Occipital lobe (tissue), 2 donors: Measurements from ENCODE around the gene CDS2. TPM values are rescaled to one million over a fixed set of nuclear protein-coding genes. Genes with fewer than 3 reads are reported as not detected.

Experiments used
- DNase-seq: peaks from one replicate; lab custom pipeline; 2025; lab: John Stamatoyannopoulos, UW
- total RNA-seq: library from RNA; depleted of rRNA; stranded (reverse); fragments of >200 nt; gene quantifications from one replicate; pipeline ENCODE4 v1.2.3, GENCODE V29; 2014

CDS2 gene
- total RNA-seq, 1 donor from 2014 or later = 67.2 TPM

DNA sequence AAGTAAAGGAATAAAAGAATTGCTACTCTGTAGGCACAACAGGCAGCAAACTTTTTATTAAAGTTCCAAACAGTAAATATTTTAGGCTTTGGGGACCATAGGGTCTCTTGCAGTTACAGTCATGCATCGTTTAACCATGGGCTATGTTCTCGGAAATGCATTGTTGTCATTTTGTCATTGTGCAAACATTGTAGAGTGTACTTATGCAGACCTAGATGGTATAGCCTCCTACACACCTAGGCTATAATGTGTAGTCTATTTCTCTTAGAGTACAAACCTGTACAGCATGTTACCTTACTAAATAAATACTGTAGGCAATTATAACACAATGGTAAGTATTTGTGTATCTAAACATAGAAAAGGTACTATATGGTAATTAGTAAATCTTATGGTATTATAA lies 54.7 kb downstream of the CDS2 start:
- no peak for DNase-seq

DNA sequence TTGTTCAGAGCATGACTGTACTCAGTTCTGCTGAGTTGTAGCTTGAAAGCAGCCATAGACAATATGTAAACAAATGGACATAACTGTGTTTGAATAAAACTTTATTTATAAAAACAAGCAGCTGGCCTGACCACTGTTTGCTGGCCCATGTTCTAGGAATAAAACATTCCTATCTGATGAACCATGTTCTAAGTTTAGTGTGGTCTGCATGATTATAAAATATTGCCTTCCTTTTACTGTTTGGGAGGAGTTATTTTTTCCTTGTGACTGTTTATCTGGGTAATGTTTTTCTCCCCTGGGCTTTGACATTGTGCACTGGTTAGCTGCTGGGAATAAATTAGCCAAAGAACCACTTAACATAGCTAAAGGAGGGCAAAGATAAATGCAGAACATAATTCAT lies 55.1 kb downstream of the CDS2 start:
- no peak for DNase-seq

DNA sequence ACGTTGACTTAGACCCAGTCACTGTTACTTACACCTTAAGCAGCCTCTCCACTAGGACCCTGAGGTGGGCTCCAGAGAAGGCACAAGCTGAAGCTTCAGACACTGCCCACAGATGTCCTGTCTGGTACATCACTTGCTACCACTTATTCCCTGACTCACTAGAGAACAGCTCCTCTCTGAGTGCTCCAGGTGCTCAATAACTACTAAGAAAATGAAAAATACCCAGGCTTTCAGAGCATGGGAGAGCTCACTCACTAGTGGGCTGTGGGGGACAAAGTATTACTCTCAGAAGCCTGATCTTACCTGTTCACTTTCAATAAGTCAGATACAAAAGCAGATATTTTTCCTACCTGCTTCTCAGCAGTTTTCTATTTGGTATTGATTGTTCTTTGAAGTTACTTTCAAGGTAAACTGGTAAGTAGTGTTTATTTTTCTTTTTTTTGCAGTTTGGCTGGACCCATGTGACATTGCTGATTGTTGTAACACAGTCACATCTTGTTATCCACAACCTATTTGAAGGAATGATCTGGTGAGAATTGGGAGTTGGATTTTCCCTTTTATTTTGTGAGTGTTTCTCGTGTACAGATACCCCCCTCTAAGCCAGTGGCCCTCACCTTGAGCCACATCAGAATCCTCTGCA lies 55.9 kb downstream of the CDS2 start:
- DNase-seq = no peak

DNA sequence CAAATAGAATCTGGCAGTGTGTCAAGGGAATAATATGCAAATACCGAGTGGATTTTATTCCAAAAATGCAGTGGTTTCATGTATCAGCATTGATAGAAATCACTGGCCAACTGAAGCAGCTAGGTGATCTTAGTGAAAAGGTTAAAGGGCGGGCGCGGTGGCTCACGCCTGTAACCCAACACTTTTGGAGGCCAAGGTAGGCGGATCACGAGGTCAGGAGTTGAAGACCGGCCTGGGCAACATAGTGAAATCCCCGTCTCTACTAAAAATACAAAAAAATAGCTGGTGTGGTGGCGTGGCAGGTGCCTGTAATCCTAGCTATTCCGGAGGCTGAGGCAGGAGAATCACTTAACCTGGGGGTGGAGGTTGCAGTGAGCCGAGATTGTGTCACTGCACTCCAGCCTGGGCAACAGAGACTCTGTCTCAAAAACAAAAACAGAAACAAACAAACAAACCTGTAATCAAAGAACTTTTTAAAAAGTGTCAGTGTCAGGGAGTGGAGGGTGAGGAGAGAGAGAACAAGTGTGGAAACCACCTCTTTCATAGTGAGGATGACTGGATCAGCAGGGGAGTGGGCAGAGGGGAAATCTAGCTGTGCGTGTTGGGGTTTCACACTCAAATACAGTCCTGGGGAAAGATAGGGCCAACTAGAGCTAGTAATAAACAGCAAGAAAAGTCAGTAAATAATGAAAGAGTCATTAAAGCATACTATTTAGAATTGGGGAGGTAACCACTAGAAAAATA lies 57.1 kb downstream of the CDS2 start:
- DNase-seq = no peak

DNA sequence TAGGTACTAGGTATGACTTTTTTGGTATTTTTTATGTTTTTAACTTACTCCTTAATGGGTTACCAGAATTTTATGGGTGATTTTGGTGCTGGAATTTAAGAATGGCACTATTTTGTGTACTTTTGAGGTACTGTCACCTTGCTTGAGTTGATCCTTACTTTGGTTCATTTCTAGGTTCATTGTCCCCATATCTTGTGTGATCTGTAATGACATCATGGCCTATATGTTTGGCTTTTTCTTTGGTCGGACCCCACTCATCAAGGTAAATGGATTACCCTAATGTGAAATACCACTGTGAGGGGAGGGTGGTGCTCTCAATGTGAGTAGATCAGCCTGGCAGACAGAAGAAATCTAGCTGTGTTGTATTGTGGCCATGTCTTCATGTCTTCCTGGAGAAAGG lies 57.9 kb downstream of the CDS2 start:
- DNase-seq = no peak

DNA sequence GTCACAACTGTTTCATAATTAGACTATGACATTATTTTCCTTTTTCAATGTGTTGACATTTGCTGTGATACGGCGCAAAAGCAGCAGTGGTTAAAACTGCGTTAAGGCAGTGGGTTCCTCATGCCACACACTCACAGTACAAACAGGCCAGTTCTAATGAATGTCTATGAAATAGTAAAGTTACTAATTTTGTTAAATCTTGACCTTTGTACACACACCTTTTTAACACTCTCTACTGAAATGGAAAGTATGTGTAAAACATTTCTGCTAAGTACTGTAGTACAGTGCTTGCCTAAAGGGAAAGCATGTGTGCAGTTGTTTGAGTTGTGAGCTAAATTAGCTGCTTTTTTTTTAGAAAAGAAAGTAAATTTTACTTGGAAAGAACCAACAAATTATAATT lies 60.3 kb downstream of the CDS2 start:
- no peak for DNase-seq

DNA sequence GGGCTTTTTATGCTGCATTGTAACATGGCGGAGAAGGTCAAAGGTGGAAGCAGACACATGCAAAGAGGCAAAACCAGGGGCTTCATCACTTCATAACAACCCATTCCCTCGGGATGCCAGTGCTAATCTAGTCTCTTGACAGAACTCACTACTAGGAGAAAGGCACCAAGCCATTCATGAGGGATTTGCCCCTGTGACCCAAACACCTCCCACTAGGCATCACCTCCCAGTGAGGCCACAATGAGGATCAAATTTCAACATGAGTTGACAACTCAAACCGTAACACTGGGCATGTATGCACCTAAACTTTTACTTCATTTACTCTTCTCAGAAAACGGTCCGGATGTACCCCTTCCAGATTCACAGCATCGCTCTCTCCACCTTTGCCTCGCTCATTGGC lies 61.9 kb downstream of the CDS2 start:
- no peak for DNase-seq

DNA sequence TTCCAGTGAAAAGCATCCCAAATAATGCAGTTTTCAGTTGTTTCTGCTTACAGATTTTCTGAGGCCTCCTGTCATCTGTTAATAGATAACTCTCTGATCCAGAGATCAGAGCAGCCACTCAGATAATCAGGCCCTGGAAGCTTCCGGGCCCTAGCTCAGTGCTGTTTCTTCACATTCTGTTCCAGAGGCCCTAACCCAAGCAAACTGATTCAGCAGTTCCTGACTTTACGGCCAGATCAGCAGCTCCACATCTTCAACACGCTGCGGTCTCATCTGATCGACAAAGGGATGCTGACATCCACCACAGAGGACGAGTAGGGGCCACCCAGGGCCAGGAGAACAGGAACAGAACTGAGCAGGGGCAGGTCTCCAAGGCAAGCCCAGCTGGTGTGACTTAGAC lies 63.1 kb downstream of the CDS2 start:
- no peak for DNase-seq

DNA sequence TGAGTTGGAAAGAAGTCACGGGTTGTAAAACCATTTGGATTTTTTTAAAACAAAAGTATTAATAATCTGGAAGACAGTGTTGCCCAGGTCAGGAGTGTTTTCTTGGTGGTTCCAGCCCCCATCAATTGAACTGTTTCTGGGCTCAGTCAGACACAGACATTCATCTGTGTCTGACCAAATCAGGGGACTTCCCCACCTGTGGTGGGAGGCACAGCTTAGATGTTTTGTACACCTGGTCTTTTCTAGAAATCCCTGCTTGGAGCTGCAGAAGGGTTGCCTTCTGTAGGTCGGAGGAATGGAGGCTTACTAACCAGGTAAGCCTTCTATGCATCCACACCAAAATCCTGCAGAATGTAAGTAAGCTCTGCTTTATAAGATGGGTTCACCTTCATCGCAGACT lies 63.6 kb downstream of the CDS2 start:
- DNase-seq = no peak

DNA sequence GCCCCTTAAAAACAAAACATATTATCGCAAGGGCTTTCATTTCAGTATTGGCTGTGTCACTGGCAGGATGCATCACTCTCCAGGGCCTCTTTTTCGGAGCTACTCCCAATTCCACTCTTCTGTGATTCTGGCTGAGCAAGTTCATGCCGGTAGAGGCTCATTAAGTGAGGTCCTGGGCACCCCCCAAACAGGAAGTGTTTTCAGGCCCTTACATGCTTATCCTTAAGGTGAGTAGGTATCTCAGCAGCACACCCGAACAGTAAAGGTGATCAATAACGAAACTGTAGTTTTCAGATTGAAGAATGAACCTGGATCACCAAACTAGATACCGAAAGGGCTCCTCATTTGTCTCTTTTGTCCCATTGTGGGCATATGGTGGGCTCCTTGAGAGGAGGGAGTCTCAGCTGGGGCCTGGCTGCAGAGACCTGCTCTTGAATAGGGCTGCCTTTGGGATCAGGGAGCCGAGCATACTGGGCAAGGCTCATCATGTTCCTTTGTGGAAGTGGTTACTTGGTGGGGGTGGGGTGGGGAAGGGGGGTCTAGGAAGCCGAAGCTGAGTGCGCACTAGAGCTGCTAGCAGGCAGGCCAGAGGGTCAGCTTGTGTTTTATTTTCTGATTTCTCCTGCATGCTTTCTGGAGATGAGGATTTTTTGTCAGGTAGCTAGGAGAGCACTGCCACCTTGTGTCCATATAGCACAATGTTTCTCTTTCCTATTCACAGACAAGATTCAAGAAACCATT lies 65.2 kb downstream of the CDS2 start:
- DNase-seq = peak; percentile 39

DNA sequence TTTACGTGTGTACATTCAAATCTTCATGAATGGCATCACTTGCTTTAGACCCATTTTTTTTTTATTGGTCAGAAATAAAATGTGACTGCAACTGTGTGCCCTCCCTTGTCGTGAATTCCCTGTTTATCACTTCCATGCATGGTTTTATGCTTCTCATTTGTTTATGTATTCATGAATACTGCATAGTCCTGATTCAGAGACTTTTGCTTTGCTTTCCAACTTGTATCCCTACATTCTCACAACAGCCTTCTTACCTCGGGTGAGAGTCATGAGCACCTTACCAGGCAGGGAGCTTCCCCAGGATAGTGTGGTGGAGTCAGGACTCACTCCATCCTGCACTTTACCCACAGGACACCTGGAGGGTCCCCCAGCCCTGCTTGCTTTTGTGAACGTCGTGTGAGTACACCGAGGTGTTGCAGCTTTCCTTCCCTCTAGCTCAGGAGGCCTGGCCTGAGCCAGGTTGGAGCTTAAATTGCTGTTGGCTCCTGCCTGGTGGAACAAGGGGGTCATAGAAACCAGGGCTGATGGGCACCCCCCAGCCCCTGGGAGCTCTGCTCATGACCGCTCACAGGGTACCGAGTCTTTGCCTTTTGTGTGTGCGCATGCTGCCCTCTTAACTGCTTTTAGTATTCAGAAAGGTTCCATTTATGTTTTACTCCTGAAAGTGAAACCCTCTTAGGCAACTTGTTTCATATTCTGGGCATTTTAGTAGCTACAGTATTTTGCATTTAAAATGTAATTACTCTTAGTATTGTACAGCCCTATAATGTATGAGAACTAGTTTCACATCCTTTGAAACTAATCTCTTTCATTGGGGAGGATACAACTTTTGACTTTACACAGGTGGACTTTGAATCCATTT lies 66.0 kb downstream of the CDS2 start:
- no peak for DNase-seq

DNA sequence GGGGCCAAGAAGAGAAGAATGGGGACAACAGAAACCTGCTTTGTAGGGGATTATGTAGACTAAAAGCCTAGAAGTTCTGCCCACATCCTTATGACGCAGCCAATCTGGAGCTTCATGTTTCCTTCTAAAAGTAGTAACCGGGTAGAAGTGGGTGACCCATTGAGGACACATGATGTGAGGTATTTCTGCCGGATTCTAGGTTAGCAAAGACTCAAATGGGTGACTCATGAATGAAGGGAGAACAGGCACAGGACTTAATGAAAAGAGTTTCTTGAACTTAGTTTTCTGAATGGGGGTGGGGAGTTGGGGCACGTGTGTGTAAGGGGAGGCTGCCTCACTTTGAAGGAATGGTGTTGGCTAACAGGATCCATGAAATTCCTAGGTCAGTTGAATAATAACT lies 68.8 kb downstream of the CDS2 start:
- DNase-seq = no peak

DNA sequence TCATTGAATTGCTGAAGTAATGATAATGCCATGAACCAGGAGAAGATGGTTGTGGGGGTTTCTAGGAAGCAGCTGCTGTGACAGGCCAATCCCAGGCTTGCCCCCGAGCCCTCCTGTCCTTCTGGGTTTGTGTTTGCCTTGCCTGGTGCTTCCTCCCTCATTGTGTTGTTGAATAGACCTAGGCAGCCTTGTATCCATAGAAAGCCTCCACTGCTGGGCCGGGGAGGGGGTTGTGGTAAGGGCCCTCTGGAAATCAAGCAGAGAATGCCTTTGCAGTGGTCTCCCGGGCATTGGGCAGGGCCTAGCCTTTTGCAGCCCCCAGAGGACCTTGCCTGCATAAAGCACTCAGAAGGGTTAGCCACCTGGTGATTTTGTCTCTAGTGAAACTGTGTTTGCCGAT lies 69.3 kb downstream of the CDS2 start:
- DNase-seq = no peak

DNA sequence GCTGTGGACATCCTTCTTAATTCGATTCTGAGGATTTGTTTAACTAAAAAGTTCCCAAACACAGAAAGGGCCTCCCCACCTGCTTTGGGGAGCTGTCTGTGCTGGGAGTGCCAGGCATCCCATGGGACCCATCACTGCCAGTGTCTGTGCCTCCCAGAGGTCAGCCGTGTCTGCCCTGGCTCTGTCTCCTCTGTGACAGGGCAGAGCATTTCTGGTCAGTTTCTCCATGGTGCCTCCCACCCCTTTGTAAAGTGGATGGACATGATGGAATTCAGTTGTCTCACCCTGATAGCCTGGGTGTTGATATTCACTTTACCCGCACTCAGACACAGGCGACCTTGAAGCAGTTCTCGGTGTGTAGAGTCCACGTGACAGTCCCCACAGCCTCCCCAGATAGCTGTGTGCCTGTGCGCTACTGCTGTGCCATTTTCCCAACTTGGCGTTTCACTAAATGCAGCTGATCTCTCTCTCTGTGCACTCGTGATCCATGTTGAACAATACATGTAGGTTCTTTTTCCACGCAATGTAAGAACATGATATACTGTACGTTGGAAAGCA lies 70.5 kb downstream of the CDS2 start:
- DNase-seq = no peak

DNA sequence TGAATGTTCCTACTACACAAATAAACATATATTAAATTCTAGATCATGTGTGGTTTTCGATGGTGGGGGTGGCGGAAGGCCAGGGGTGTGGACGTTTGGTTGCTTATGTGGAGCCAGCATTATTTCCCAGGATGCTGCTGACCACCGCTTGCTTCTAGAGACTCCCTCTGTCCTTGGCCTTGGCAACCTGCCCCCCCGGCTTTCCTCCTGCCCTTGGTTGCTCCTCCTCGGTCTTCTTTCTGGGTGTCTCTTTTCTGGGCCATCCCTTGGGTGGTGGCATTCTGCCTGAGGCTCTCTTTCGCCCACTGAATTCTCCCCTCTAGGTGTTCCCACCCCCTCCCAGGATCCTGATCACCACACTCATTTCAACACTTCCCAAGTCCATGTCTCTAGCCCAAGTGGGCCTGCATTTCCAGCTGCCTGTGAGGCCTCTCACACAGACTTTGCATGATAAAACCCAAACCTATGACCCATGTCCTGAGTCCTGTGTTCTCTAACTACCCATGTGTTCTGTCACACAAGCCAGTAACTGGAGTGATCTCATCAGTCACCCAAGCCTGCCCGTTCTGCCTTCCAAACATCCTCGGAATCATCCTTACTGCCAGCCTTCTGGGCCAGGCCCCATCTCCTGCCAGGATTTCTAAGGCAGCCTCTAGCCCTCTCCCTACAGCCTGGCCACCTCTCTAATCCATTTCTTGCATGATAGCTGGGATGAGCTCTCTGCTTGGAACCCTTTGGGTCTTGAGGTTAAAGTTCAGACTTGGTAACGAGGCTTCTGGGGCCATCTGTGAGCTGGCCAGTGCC lies 71.2 kb downstream of the CDS2 start:
- no peak for DNase-seq

DNA sequence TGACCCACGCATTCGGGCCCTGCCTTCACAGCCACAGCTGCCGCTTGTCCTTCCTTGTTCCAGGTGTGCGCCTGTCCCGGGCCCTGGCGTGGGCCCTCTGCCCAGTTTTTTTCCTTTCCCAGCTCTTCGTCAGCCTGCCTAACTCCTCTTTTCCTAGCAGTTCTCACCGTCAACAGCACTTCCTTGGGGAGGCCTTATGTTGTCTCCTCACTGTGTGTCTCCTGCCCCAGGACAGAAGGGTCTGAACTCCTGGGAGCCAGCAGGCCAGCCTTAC lies 71.8 kb downstream of the CDS2 start:
- no peak for DNase-seq

DNA sequence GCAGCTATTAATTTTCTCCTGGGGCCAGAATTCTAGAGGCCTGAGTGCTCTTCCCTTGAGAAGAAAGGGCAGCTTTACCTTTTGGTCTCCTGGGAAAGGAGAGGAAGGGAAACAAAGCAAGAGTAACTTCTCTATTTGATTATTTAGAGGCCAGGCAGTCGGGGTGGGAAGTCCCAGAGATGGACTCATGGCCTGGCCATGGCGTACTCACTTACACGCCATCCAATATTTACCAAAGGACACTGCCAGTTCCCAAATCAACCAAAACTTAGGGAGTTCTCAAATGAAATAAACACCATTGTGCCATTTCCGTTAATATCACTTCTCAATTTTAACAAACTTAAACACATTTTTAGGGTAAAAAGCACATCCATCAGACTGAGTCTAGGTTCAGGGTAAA lies 76.6 kb downstream of the CDS2 start:
- no peak for DNase-seq

DNA sequence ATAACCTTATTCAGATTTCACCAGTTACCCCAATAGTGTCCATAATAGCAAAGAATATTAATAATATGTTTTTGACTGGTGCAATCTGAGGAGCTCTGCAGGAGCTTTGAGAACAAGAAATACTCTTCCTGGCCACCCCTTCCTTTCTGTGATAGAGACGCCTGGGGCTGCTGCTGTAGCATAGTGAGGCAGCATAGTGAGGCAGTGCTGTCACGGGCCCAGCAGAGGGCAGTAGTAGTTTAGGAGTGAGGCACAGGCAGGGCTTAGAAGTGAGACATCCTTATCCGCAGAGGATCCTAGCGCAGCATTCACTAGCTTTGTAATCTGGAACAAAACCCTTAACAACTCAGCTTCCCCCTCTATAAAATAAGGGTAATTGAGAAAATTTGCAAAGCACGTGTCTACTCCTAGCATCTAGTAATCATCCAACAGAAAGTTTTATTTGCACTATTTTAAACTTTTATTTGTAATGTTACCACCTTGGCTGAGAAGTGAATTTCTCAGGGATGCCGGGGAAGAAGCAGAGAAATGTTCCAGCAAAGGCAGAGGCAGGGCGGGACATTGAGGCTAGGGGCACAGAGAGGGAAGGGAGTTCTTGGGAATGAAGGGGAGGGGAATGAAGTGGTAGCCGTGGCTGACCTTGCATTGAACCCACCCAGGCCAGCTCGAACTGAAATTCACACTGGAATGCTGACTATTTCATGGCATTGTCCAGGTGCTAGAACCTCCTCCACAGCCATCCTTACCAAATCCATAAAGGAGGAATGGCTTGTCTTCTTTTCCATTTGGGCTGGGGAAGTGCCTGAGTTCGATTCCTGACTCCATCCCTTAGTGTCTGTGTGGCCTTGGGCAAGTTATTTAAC lies 78.8 kb downstream of the CDS2 start:
- DNase-seq = peak; percentile 78

DNA sequence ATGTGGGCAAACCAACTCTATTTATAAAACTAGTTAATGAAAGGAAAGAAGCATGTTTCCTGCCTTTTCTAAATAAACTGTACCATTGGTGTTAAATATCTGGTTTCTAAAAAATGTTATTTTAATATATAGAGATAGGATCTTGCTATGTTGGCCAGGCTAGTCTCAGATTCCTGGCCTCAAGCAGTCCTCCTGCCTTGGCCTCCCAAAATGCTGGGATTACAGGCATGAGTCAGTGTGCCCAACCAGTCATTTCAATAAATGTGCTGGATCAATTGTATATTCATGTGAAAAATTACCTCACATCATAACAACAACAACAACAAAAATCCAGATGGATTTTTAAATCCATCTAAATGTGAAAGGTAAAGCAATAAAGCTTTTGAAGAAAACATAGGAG lies 80.3 kb downstream of the CDS2 start:
- DNase-seq = no peak
